Ascending aorta (tissue), 2 donors: ENCODE measurements around the gene CDIPT. TPM values are rescaled to one million over a fixed set of nuclear protein-coding genes. Genes with fewer than 3 reads are reported as not detected.

ENCODE experiments used
- DNase-seq, 2 donors: peaks; one replicate each; pipeline ENCODE4 v3.0.0-alpha.2; 2019; ENCODE audit warnings: low spot score in 2 of 2
- H3K27ac ChIP-seq, 2 donors: fragments of 200-600 bp; sonication (generic); one replicate each; pipeline ENCODE4 v1.5.1; 2016 to 2017; ENCODE audit warnings: mild to moderate bottlenecking in 1 of 2
- H3K27me3 ChIP-seq: fragments of 200-600 bp; sonication (generic); one replicate; pipeline ENCODE4 v1.5.1; 2017
- H3K36me3 ChIP-seq, 2 donors: fragments of 200-600 bp; sonication (generic); one replicate each; pipeline ENCODE4 v1.5.1; 2016
- H3K4me1 ChIP-seq, 2 donors: fragments of 200-600 bp; sonication (generic); one replicate each; pipeline ENCODE4 v1.5.1; 2016 to 2017; ENCODE audit warnings: mild to moderate bottlenecking in 1 of 2
- H3K4me3 ChIP-seq, 2 donors: fragments of 200-600 bp; sonication (generic); one replicate each; pipeline ENCODE4 v1.5.1; 2016 to 2017; ENCODE audit warnings: mild to moderate bottlenecking in 1 of 2
- H3K9me3 ChIP-seq, 2 donors: fragments of 200-600 bp; sonication (generic); one replicate each; pipeline ENCODE4 v1.5.1; 2016
- CTCF ChIP-seq, 3 experiments: fragments of 200-600 bp in 2 of 3; fragments of 450-650 bp in 1 of 3; sonication (generic) in 2 of 3; IDR thresholded peaks; one replicate each; pipeline ENCODE4 v1.5.1; 2016 to 2019; ENCODE audit warnings: antibody characterized with exemption in 3 of 3, mild to moderate bottlenecking in 1 of 3, moderate library complexity in 1 of 3
- intact Hi-C: fragments of 100-400 bp; cut with DNase I; formaldehyde crosslinking; loops from one replicate; pipeline ENCODE4 v1.15.1; 2023
- total RNA-seq: library from RNA; depleted of rRNA; stranded (reverse); fragments of >200 nt; gene quantifications from one replicate; pipeline ENCODE4 v1.1.0, GENCODE V29; 2016

Gene CDIPT
- total RNA-seq, 1 donor from 2014 or later: 174 TPM

- no peak for DNase-seq
- Histone ChIP-seq H3K9me3 (no peaks in the 10 kb centered on the region), H3K36me3 (peaks cover 14 to 19% of the 10 kb centered on the region in 2 donors), H3K4me1 (peaks cover 18 to 54% of the 10 kb centered on the region in 2 donors), H3K27me3 (no peaks in the 10 kb centered on the region), H3K4me3 (peak overlapping the region in 1 of 2 donors; percentile 70), H3K27ac (peak overlapping the region; percentile 88 to 94)
- no peak for TF ChIP-seq CTCF (IDR thresholded peaks at IDR 0.05)
- intact Hi-C loops: loop anchor here (10.0 kb wide), 1 partner anchor 564 kb away; the partner anchor contains the start of genes MYL11 and TBC1D10B
Measured at GRCh38 chr16:29810699-29811169, 52.3 kb downstream of the CDIPT start.

- no peaks in the 10 kb centered on the region for H3K9me3 ChIP-seq
- H3K27me3 ChIP-seq: no peaks in the 10 kb centered on the region
- H3K27ac ChIP-seq: peak overlapping the region; percentile 88 to 94
- TF ChIP-seq CTCF (IDR thresholded peaks at IDR 0.05): no peak
- peak overlapping the region in 1 of 2 donors; percentile 70 for H3K4me3 ChIP-seq
- intact Hi-C loops: loop anchor here (5.0 to 10.0 kb wide), 6 partner anchors 117 to 1645 kb away; partner anchors contain the start of genes ALDOA, ARMC5, HIRIP3 and INO80E
- peaks cover 14 to 19% of the 10 kb centered on the region in 2 donors for H3K36me3 ChIP-seq
- no peak for DNase-seq
- H3K4me1 ChIP-seq: peaks cover 18 to 51% of the 10 kb centered on the region in 2 donors
Measured at GRCh38 chr16:29809850-29810698, 53.0 kb downstream of the CDIPT start.

GRCh38 chr16:29809031-29809747 is 53.8 kb downstream of the CDIPT start:
- Histone ChIP-seq H3K27me3 (no peaks in the 10 kb centered on the region), H3K9me3 (no peaks in the 10 kb centered on the region), H3K4me3 (peak overlapping the region; percentile 64 to 75), H3K36me3 (peaks cover 14 to 19% of the 10 kb centered on the region in 2 donors), H3K4me1 (peaks cover 18 to 49% of the 10 kb centered on the region in 2 donors), H3K27ac (peak overlapping the region; percentile 88 to 94)
- intact Hi-C loops: loop anchor here (5.0 to 10.0 kb wide), 5 partner anchors 118 to 1646 kb away; partner anchors contain the start of genes ALDOA, ARMC5, HIRIP3 and INO80E
- no peak for DNase-seq
- no peak for TF ChIP-seq CTCF (IDR thresholded peaks at IDR 0.05)

Other genes with a start within 250 kb of the CDIPT start
- 10.3 TPM for gene SPN, start 200.0 kb downstream of the CDIPT start, total RNA-seq
- gene QPRT, start 184.0 kb downstream of the CDIPT start, total RNA-seq: 5.7 TPM
- 0.21 TPM for gene C16orf54, start 117.2 kb downstream of the CDIPT start, total RNA-seq
- gene ZG16, start 85.0 kb downstream of the CDIPT start, total RNA-seq: 0.21 TPM
- gene KIF22, start 72.5 kb downstream of the CDIPT start, total RNA-seq: 28.6 TPM
- gene MAZ, start 56.7 kb downstream of the CDIPT start, total RNA-seq: 146 TPM
- gene PRRT2, start 51.0 kb downstream of the CDIPT start, total RNA-seq: 5.0 TPM
- gene PAGR1, start 47.1 kb downstream of the CDIPT start, total RNA-seq: 54.3 TPM
- 244 TPM for gene MVP, start 42.8 kb downstream of the CDIPT start, total RNA-seq
- gene SEZ6L2, start 36.3 kb upstream of the CDIPT start, total RNA-seq: 0.21 TPM
- gene ASPHD1, start 37.3 kb upstream of the CDIPT start, total RNA-seq: not detected
- 302 TPM for gene KCTD13, start 63.0 kb upstream of the CDIPT start, total RNA-seq
- gene TMEM219, start 98.9 kb upstream of the CDIPT start, total RNA-seq: 49.2 TPM
- gene TAOK2, start 110.6 kb upstream of the CDIPT start, total RNA-seq: 101 TPM
- gene HIRIP3, start 132.4 kb upstream of the CDIPT start, total RNA-seq: 2.0 TPM
- 44.1 TPM for gene INO80E, start 133.0 kb upstream of the CDIPT start, total RNA-seq
- not detected for gene DOC2A, start 147.8 kb upstream of the CDIPT start, total RNA-seq
- not detected for gene C16orf92, start 160.0 kb upstream of the CDIPT start, total RNA-seq
- gene TLCD3B, start 168.0 kb upstream of the CDIPT start, total RNA-seq: not detected
- 1,202 TPM for gene ALDOA, start 202.5 kb upstream of the CDIPT start, total RNA-seq
- 50.7 TPM for gene PPP4C, start 212.8 kb upstream of the CDIPT start, total RNA-seq
- 0.75 TPM for gene TBX6, start 228.7 kb upstream of the CDIPT start, total RNA-seq
- gene YPEL3, start 233.0 kb upstream of the CDIPT start, total RNA-seq: 98.6 TPM